HG03457 (cell line): Measurements from ENCODE around the gene PSD2.
A peak's percentile ranks its signal among the peaks of the same experiment; 100 is the strongest.

Experiments
- ATAC-seq: cut with Tn5 transposase; IDR thresholded peaks from one replicate; pipeline ENCODE4 v1.9.1; 2021; ENCODE audit warnings: moderate number of reproducible peaks; ENCODE audit not compliant: unreplicated experiment

Gene PSD2

GRCh38 chr5:139795074-139796001, at the start of gene PSD2:
PSD2 (plus strand) TSS chr5:139795808; CDS start chr5:139809441, 13,633 bp downstream.
- ATAC-seq, result no peak

GRCh38 chr5:139746691-139747582, 48.7 kb upstream of the PSD2 start:
- ATAC-seq, result peak; percentile 38

- ATAC-seq, result peak; percentile 12
These were observed 47.8 kb upstream of the PSD2 start for GRCh38 chr5:139747583-139748504.

GRCh38 chr5:139748505-139748826, 47.1 kb upstream of the PSD2 start:
- ATAC-seq, result no peak

- ATAC-seq, result no peak
These were observed 46.4 kb upstream of the PSD2 start for GRCh38 chr5:139749242-139749641.

- no peak for ATAC-seq
These were observed 44.4 kb upstream of the PSD2 start for GRCh38 chr5:139751236-139751635.

GRCh38 chr5:139752506-139753473, 42.8 kb upstream of the PSD2 start:
- ATAC-seq, result no peak

- ATAC-seq, result no peak
These were observed 39.5 kb upstream of the PSD2 start for GRCh38 chr5:139755892-139756671.

- no peak for ATAC-seq
These were observed 38.6 kb upstream of the PSD2 start for GRCh38 chr5:139756971-139757370.

GRCh38 chr5:139757727-139758509, 37.7 kb upstream of the PSD2 start:
- ATAC-seq, result no peak

- ATAC-seq, result no peak
These were observed 37.0 kb upstream of the PSD2 start for GRCh38 chr5:139758510-139759075.

- ATAC-seq, result no peak
These were observed 36.3 kb upstream of the PSD2 start for GRCh38 chr5:139759219-139759721.

- ATAC-seq, result no peak
These were observed 35.2 kb upstream of the PSD2 start for GRCh38 chr5:139760066-139761056.

- ATAC-seq, result no peak
These were observed 34.6 kb upstream of the PSD2 start for GRCh38 chr5:139761057-139761450.

- ATAC-seq, result no peak
These were observed 34.1 kb upstream of the PSD2 start for GRCh38 chr5:139761501-139761900.

GRCh38 chr5:139762615-139763170, 32.9 kb upstream of the PSD2 start:
- ATAC-seq, result no peak
